ENCODE data around the gene TMEM50B. TPM values are rescaled to one million over a fixed set of nuclear protein-coding genes. Genes with fewer than 3 reads are reported as not detected.

TMEM50B gene
- total RNA-seq, 4 donors from 2014 or later: 43.3 to 116 (median 76.7) TPM

DNA sequence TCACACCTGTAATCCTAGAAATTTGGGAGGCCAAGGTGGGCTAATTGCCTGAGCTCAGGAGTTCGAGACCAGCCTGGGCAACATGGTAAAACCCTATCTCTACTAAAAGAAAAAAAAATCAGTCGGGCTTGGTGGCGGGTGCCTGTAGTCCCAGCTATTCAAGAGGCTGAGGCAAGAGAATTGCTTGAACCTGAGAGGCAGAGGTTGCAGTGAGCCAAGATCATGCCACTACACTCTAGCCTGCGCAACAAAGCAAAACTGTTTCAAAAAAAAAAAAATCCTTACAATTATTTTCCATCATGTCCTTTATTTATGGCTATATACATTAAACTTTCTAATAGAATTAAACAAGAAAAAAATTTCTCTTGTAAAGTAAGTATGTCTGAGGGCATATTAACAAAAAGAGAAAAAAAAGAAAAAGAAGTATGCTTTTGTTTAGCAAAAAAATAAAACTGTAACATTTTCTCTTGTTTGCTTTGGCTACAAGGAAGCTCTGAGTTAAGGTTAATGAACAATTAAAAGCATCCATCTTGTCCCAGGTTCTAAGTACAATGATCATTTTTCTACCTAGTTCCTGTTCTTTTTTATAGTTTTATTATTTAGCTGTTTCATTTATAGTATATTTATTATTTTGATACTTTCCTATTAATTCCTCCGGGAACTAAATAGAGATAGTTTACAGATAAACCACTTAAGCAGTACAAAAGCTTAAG lies 18.1 kb downstream of the TMEM50B start:
- no peak for DNase-seq
- no peak overlapping the region for H3K27ac ChIP-seq
- no peak overlapping the region for H3K4me3 ChIP-seq
- intact Hi-C loops (cut with DNase I; ENCODE audit: low total_unique reads): no loop called here
- no peaks in the 10 kb centered on the region for H3K9me3 ChIP-seq
- no peaks in the 10 kb centered on the region for H3K4me1 ChIP-seq
- TF ChIP-seq, protein P1, sequence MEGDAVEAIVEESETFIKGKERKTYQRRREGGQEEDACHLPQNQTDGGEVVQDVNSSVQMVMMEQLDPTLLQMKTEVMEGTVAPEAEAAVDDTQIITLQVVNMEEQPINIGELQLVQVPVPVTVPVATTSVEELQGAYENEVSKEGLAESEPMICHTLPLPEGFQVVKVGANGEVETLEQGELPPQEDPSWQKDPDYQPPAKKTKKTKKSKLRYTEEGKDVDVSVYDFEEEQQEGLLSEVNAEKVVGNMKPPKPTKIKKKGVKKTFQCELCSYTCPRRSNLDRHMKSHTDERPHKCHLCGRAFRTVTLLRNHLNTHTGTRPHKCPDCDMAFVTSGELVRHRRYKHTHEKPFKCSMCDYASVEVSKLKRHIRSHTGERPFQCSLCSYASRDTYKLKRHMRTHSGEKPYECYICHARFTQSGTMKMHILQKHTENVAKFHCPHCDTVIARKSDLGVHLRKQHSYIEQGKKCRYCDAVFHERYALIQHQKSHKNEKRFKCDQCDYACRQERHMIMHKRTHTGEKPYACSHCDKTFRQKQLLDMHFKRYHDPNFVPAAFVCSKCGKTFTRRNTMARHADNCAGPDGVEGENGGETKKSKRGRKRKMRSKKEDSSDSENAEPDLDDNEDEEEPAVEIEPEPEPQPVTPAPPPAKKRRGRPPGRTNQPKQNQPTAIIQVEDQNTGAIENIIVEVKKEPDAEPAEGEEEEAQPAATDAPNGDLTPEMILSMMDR (IDR thresholded peaks at IDR 0.05): no peak
- no peak for TF ChIP-seq POLR2A (IDR thresholded peaks at IDR 0.05)
- H3K27me3 ChIP-seq: no peaks in the 10 kb centered on the region
- H3K36me3 ChIP-seq: no peaks in the 10 kb centered on the region

DNA sequence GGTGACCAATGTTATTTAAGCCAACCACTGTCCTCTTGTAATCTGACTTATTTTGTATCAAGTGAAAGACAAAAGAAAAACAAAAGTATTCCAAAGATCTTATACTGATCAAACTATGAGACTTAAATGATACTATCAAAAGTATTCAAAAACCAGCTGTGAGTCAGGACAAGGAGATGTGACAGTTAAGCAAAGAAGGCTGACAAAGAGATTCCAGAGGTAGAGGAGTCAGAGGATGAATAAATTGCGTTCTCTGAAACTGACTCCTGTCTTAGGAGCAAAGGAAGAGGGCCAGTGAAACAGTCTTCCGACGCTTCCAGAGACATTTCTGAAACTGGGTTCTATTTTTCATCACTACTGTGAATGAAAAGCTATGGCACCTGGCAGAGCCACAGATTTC lies 20.9 kb downstream of the TMEM50B start:
- TF ChIP-seq, protein P1 (IDR thresholded peaks at IDR 0.05): no peak
- no peak for TF ChIP-seq POLR2A (IDR thresholded peaks at IDR 0.05)

DNA sequence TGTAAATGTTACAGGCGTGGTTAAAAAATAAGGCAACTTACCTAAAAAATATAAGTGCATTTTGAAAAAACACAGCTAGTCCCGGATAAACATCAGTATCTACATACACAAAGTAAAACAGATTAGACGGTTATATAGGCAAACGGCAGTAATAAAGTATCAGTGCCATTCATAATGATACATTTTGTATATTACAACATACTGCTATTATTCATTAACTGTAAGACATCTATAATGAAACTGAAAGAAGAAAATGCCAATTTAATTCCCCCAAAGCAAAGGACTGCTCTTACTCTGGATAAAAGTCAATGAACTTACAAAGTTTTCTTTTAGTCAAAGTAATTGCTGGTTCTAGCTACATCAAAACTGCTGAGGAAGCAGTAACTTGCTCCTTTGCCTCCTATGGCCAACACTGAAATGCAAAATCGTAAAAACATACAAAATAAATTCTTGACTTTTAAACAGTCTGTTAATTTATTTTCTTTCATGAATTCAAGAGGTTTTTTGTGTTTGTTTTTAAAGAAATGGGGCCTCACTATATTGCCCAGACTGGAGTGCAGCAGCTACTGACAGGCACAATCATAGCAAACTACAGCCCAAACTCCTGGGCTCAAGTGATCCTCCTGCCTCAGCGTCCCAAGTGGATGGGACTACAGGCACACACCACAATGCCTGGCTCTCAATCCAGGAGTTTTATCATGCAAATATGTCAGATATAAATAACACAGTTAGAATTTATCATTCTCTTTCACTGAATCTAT lies 23.9 kb downstream of the TMEM50B start:
- H3K36me3 ChIP-seq: no peaks in the 10 kb centered on the region
- no peaks in the 10 kb centered on the region for H3K4me1 ChIP-seq
- DNase-seq: no peak
- no peak overlapping the region for H3K27ac ChIP-seq
- no peaks in the 10 kb centered on the region for H3K9me3 ChIP-seq
- no peaks in the 10 kb centered on the region for H3K27me3 ChIP-seq
- intact Hi-C loops (cut with DNase I; ENCODE audit: low total_unique reads): no loop called here
- H3K4me3 ChIP-seq: no peak overlapping the region
- TF ChIP-seq, protein P1 (IDR thresholded peaks at IDR 0.05): no peak
- no peak for TF ChIP-seq POLR2A (IDR thresholded peaks at IDR 0.05)

More for the DNA sequence above, 20.9 kb downstream of the TMEM50B start:
- no peaks in the 10 kb centered on the region for H3K9me3 ChIP-seq
- intact Hi-C loops (cut with DNase I; ENCODE audit: low total_unique reads): no loop called here
- H3K36me3 ChIP-seq: no peaks in the 10 kb centered on the region
- H3K4me3 ChIP-seq: no peak overlapping the region
- no peak overlapping the region for H3K27ac ChIP-seq
- no peaks in the 10 kb centered on the region for H3K4me1 ChIP-seq
- no peaks in the 10 kb centered on the region for H3K27me3 ChIP-seq
- DNase-seq: no peak

DNA sequence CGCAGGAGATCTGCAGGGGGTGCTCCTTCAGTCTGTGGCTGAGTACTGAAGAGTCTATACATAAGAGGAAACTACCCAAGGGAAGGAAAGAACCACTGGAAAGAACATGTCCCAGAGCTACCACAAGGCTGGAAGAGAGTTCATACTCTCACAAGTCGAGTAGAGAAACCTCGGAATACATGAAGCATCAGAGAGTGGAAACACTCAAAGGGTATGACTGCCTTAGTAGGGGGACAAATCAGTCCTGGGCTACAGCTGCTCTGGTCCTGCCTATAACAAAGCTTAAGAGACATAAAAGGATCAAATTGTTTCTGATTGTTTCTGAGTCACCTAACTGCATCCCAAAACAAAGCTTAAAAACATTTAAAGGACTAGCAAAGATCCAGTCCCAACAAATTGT lies 27.4 kb downstream of the TMEM50B start:
- Histone ChIP-seq H3K27me3 (no peaks in the 10 kb centered on the region), H3K4me1 (no peaks in the 10 kb centered on the region), H3K27ac (no peak overlapping the region), H3K9me3 (no peaks in the 10 kb centered on the region), H3K36me3 (no peaks in the 10 kb centered on the region), H3K4me3 (no peak overlapping the region)
- no peak for DNase-seq
- intact Hi-C loops (cut with DNase I; ENCODE audit: low total_unique reads): no loop called here
- TF ChIP-seq, protein P1 (IDR thresholded peaks at IDR 0.05): no peak
- no peak for TF ChIP-seq POLR2A (IDR thresholded peaks at IDR 0.05)

DNA sequence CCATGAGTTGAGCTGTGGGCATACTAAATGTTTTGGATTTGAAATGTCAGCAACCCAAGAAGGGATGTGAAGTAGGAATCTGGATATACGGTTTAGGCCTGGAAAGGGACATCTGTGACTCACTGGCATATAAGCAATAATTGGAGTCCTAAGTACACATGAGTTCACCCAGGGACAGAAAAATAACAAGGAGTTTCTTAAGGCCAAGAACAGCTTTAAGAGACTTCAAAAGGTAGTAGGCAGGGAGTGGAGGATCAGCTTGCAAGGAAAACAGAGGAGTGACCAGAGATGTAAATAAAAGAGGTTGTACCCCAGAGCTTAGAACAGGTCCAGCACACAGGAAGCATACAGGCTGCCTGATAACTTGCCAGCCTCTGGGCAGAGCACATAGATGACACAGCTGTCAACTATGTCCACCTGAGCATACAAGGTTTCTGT lies 28.1 kb downstream of the TMEM50B start:
- H3K27me3 ChIP-seq: no peaks in the 10 kb centered on the region
- no peaks in the 10 kb centered on the region for H3K4me1 ChIP-seq
- H3K4me3 ChIP-seq: no peak overlapping the region
- no peak for DNase-seq
- TF ChIP-seq, protein P1 (IDR thresholded peaks at IDR 0.05): no peak
- TF ChIP-seq POLR2A (IDR thresholded peaks at IDR 0.05): no peak
- H3K36me3 ChIP-seq: no peaks in the 10 kb centered on the region
- no peak overlapping the region for H3K27ac ChIP-seq
- H3K9me3 ChIP-seq: no peaks in the 10 kb centered on the region
- intact Hi-C loops (cut with DNase I; ENCODE audit: low total_unique reads): no loop called here

Measured in uterus (tissue), 4 donors.